Stimulated activated CD4-positive, alpha-beta T cell treated with anti-CD3 and anti-CD28 coated beads, Interleukin-2, amount 100 ng/mL, for 4 hours (primary cell): ENCODE results near the gene NOS3.

Source experiments
- DNase-seq: peaks from one replicate; pipeline ENCODE4 v3.0.0-alpha.2; 2020; ENCODE audit warnings: low read depth

The NOS3 gene

GRCh38 chr7:150980663-150981062 is 10.2 kb upstream of the NOS3 start:
- DNase-seq: no peak

GRCh38 chr7:150981644-150982043 is 9.2 kb upstream of the NOS3 start:
- DNase-seq: no peak

GRCh38 chr7:150982351-150982750 is 8.5 kb upstream of the NOS3 start:
- DNase-seq: no peak

- DNase-seq: no peak
These were observed 6.9 kb upstream of the NOS3 start for GRCh38 chr7:150983893-150984368.

- no peak for DNase-seq
These were observed 4.7 kb upstream of the NOS3 start for GRCh38 chr7:150986099-150986512.

- DNase-seq: no peak
These were observed 4.3 kb upstream of the NOS3 start for GRCh38 chr7:150986556-150986955.

- DNase-seq: peak; percentile 50
These were observed 2.3 kb upstream of the NOS3 start for GRCh38 chr7:150988230-150989226.

GRCh38 chr7:150989456-150989855 is 1.4 kb upstream of the NOS3 start:
- no peak for DNase-seq

GRCh38 chr7:150992051-150992640 is 1.3 kb downstream of the NOS3 start:
- no peak for DNase-seq

GRCh38 chr7:150992833-150993302 is 2.1 kb downstream of the NOS3 start:
- DNase-seq: no peak

GRCh38 chr7:150993511-150993910 is 2.7 kb downstream of the NOS3 start:
- DNase-seq: no peak

GRCh38 chr7:150994141-150994837 is 3.5 kb downstream of the NOS3 start:
- no peak for DNase-seq

GRCh38 chr7:150994838-150995510 is 4.2 kb downstream of the NOS3 start:
- DNase-seq: no peak

GRCh38 chr7:150996376-150997074 is 5.7 kb downstream of the NOS3 start:
- no peak for DNase-seq

GRCh38 chr7:150997075-150997511 is 6.3 kb downstream of the NOS3 start:
- DNase-seq: no peak

GRCh38 chr7:150997817-150998216 is 7.0 kb downstream of the NOS3 start:
- DNase-seq: no peak

GRCh38 chr7:150998341-150998740 is 7.5 kb downstream of the NOS3 start:
- no peak for DNase-seq

- DNase-seq: no peak
These were observed 8.2 kb downstream of the NOS3 start for GRCh38 chr7:150999001-150999400.

- no peak for DNase-seq
These were observed 8.8 kb downstream of the NOS3 start for GRCh38 chr7:150999497-151000230.

- no peak for DNase-seq
These were observed 10.2 kb downstream of the NOS3 start for GRCh38 chr7:151000897-151001495.
